GF-D8 (cell line): ENCODE measurements around the gene MCM5.

ENCODE experiments used
- DNase-seq: peaks from one replicate; lab custom pipeline; 2025; lab: John Stamatoyannopoulos, UW

Gene MCM5

DNA sequence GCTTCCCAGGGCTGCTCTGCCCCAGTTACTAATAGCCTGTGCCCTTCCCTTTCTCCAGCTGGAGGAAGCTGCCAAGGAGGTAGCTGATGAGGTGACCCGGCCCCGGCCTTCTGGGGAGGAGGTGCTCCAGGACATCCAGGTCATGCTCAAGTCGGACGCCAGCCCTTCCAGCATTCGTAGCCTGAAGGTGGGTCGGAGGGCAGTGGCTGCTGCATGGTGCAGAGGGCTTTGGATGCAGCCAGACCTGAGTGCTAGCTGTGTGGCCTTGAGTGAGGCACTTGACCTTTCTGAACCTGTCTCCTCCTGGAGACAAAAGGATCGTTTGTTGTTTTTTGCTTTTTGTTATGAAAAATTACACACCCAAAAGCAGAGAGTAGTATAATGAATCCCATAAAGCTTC, 3.4 kb downstream of the MCM5 start:
- no peak for DNase-seq

DNA sequence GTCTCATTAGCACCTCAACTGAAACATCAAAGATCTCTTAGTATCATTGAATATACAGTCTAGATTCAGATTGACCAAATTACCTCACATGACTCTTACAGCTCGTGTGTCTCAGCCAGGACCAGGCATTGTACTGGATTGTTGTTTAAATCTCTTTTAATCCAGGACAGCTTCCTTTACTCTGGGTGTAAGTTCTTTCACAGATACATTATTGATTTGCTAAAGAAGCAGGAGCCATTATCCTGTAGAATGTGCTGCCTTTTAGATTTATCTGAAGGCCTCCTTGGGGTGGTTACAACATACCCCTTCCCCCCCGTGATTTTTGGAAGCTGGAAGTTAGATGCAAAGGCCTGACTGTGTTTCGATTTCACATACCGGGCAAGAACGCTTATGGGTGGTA, 4.2 kb downstream of the MCM5 start:
- no peak for DNase-seq

DNA sequence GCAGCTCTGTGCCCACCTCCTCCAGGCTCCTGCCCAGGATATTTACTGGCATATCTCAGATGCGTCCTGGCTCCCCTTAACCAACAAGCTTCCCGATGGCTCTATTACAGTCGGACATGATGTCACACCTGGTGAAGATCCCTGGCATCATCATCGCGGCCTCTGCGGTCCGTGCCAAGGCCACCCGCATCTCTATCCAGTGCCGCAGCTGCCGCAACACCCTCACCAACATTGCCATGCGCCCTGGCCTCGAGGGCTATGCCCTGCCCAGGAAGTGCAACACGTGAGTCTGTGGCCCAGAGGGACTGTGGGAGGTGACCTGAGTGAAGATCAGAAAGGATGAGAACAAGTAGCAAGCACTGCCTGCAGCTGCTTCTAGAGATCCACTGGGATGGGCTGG, 6.5 kb downstream of the MCM5 start:
- DNase-seq, result no peak

DNA sequence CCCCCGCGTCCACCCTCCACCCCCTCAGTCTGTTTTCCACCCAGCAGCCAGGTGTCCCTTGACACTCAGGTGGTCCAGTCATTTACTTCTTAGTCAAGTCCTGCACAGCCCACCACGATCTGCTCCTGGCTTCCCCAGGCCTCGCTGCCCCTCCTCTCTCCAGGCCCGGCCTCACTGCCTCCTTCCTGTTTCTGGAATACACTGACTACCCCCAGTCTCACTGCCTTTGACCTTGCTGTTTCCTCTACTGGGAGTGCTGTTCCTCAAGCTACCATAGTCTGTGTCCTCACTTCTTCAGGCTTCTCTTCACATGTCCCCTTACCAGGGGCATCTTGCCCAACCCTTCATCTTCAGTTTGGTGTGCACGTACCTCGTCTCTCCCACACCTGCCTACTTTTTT, 7.4 kb downstream of the MCM5 start:
- no peak for DNase-seq

DNA sequence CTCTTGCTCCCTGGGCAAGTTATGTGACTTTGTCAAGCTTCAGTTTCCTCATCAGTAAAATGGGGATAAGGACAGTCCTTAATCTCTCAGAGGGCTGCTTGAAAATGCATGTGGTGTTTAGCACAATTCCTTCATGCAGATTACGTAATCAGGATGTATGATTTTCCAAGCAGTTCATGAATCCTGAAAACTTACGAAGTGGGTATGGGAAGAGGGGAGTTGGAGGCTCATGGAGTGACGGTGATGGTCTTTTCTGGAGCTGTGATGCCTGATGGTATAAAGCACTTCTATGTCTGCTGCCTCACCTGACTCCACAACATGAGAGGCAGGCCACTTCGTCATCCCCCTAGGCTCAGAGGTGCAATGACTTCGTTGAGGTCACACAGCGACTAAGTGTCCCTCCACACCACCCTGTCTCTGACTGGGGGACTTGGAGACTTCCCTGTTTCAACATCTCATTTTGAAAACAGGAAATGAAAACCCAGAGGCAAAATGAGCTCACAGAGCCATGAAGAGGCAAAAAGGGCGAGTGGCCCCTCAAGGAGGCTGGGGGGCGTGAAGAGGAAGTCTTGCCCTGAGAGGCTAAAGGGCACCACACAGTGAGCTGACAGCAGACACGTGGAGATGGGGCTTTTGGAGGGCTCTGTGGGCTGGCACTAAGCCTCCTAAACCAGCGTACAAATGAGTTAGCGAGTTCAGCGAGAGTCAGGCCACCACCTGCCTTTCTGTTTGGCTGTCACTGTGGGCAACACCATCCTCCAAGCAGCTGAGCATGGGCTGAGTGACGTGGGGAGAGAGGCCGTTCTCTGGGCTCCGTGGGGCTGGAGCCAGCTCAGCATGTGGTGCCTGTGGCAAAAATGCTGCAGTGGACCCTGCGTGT, 10.1 kb downstream of the MCM5 start:
- DNase-seq, result peak; percentile 89

- DNase-seq, result no peak
Observed at GRCh38 chr22:35410663-35411034, 10.7 kb downstream of the MCM5 start.

GRCh38 chr22:35411102-35411501, 11.2 kb downstream of the MCM5 start:
- DNase-seq, result no peak

- no peak for DNase-seq
Observed at GRCh38 chr22:35413624-35414023, 13.7 kb downstream of the MCM5 start.

DNA sequence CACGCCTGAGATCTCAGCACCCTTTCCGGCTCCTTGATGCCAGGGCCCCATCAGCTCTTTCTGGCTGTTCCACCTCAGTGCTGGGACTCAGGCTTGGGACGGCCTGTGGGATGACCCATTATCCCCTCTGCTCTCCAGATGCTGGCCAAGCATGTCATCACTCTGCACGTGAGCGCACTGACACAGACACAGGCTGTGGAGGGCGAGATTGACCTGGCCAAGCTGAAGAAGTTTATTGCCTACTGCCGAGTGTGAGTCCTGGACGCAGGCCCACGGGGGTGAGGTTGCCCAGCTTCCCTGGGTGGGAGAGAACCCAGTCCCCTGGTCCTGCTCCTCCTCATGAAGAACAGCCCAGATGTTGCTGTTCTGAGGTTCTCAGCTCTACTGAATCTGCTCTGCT, 17.7 kb downstream of the MCM5 start:
- no peak for DNase-seq

GRCh38 chr22:35418088-35418487, 18.1 kb downstream of the MCM5 start:
- no peak for DNase-seq

GRCh38 chr22:35418731-35419130, 18.8 kb downstream of the MCM5 start:
- DNase-seq, result no peak

GRCh38 chr22:35419756-35420155, 19.8 kb downstream of the MCM5 start:
- DNase-seq, result no peak

DNA sequence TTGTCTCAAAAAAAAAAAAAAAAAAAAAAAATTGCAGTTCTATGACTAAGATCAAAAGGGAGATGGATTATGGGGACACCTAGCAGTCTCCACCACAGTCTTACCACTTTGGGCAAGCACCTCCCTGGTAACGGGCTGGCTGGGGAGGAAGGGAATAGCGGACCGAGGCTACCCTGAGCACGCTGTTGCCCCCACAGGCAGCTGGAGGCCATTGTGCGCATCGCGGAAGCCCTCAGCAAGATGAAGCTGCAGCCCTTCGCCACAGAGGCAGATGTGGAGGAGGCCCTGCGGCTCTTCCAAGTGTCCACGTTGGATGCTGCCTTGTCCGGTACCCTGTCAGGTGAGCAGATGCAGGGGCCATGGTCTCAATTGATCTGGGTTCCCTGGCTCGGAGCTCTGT, 21.2 kb downstream of the MCM5 start:
- DNase-seq, result no peak

DNA sequence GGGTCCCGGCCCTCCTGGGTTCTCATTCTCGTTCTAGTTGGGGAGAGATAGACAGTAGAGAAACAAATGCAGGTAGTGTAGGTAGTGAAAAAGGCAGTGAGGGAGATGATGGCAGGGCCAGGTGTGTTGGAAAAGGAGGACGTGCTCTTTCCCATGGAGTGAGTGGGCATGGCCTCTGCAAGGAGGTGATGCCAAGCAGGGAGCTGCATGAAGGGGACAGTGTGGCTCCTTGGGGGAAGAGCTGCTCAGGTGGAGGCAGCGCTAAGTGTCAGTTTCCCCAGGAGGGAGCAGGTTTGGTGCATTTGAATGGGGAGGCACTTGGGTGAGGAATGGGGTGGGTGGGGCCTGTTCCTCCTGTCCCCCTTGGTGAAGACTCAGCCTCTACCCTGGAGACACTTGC, 22.2 kb downstream of the MCM5 start:
- no peak for DNase-seq

DNA sequence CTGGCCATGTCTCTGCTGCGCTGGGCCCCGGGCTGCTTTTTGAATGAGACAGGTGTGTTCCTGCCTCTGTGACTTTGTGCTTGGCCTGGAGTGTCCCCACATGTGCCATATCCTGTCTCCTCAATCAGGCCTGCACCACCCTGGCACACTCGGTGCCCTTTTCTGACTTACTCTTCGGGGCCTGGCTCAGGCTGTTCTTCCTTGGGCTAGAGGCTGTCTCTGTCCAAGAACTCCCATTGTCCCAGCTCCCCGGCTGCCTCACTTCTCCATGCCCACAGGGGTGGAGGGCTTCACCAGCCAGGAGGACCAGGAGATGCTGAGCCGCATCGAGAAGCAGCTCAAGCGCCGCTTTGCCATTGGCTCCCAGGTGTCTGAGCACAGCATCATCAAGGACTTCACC, 23.0 kb downstream of the MCM5 start:
- no peak for DNase-seq

GRCh38 chr22:35424081-35424480, 24.1 kb downstream of the MCM5 start:
- no peak for DNase-seq

DNA sequence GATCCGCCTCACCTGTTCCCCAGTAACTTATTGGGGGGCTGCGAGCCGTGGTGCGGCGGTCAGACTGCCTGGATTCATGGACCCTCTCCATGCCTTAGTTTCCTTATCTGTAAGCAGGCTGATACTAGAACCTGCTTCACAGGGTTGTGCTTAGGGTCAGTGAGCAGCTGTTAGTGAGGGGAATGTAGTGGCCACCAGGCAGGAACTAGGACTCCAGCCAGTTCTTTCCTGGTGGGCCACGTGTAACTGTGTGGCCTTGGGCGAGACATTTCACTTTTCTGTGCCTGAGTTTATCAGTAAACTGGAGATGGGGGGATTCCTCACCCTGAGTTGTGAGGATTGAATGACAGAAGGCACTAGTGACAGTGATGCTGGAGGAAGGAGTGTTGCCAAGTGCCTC, 24.8 kb downstream of the MCM5 start:
- no peak for DNase-seq

DNA sequence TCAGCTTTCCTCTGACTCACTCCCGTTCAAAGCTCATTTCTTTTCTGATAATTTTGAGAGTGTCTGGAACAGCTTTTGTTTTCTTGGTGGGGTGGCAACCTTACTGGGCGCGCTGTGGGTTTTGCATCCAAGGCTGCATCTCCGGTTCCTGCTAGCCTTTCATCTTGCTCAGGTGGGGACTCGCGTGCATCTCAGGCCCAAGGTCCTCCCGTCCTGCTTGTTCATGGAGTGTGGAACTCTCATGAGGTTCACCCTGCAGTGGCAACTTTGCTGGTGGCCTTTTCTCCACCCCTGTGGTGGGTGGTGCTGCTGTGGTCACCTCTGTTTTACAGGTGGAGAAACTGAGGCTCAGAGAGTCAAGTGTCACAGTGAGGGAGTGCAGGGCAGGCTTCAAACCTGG, 25.6 kb downstream of the MCM5 start:
- DNase-seq, result no peak

- no peak for DNase-seq
Observed at GRCh38 chr22:35425971-35426800, 26.2 kb downstream of the MCM5 start.

DNA sequence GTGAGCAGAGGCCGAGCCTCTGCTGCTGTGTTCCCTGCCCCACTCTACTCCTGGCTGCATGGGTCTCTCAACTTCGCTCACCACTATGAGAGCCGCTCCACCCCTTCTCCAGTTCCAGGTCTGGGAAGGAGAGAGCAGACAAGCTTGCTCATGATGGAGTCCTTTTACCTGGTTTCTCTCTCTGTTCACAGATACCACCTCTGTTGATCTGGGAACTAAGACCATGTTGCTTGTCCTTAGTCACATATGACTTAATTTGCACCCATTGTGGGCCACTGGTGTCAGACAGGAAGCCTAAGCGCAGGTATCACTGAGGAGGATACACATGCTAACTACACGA, 26.8 kb downstream of the MCM5 start:
- no peak for DNase-seq

GRCh38 chr22:35430897-35431322, 31.0 kb downstream of the MCM5 start:
- DNase-seq, result no peak

DNA sequence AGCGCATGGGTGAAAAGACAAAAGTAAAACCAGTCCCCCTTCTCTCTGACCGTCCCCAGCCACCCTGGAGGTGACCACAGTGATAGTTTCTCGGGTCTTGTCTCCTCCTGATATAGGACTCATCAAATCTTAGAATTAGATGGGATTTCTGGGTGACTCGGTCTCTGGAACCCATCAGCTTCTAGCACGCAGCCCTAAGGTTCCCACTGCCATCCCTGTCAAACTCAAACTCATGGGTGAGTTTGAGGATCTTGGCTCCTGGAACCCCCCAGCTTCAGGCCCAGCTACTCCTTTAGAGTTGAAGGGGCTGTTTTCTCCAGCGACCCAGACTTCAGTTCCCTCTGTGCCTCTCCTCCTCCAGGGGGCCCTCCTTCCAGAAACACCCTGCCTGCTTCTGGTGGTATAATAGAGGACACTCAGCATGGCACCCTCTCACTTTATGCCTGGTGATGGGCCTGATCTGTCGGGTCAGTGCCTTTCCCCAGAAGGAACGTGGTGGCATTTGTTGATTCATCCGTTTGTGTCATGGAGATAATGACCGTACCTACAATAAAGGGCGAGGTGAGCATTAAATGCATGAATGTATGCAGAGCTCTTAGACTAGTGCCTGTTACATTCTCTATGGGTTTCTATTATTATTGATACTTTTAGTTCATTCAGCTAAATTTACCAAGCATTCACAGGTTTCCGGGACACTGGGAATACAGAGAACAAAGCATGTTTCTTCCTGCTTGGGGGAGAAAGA, 31.7 kb downstream of the MCM5 start:
- no peak for DNase-seq
